ENCODE results near the gene FCHSD2.
"Not testable (repeated sequence)": the region's sequence is repeated elsewhere in the genome, so short reads cannot be mapped to it uniquely, and the experiment has no call there.

The FCHSD2 gene

GRCh38 chr11:72918851-72919250 is 223.3 kb downstream of the FCHSD2 start:
- no peak for DNase-seq

GRCh38 chr11:72912253-72912652 is 229.9 kb downstream of the FCHSD2 start:
- no peak for DNase-seq

- not testable (repeated sequence) for DNase-seq
Observed at GRCh38 chr11:72909558-72910388, 232.3 kb downstream of the FCHSD2 start.

GRCh38 chr11:72908032-72908676 is 234.0 kb downstream of the FCHSD2 start:
- no peak for DNase-seq

GRCh38 chr11:72904016-72904415 is 238.1 kb downstream of the FCHSD2 start:
- no peak for DNase-seq

- no peak for DNase-seq
Observed at GRCh38 chr11:72901374-72901773, 240.7 kb downstream of the FCHSD2 start.

GRCh38 chr11:72900013-72900412 is 242.1 kb downstream of the FCHSD2 start:
- no peak for DNase-seq

GRCh38 chr11:72899238-72899637 is 242.9 kb downstream of the FCHSD2 start:
- no peak for DNase-seq

GRCh38 chr11:72897506-72897905 is 244.6 kb downstream of the FCHSD2 start:
- no peak for DNase-seq

GRCh38 chr11:72896431-72896830 is 245.7 kb downstream of the FCHSD2 start:
- DNase-seq: no peak

GRCh38 chr11:72890881-72891280 is 251.2 kb downstream of the FCHSD2 start:
- no peak for DNase-seq

- no peak for DNase-seq
Observed at GRCh38 chr11:72886619-72887018, 255.5 kb downstream of the FCHSD2 start.

- DNase-seq: no peak
Observed at GRCh38 chr11:72885749-72886609, 256.1 kb downstream of the FCHSD2 start.

GRCh38 chr11:72876147-72876546 is 266.0 kb downstream of the FCHSD2 start:
- no peak for DNase-seq

GRCh38 chr11:72875736-72876135 is 266.4 kb downstream of the FCHSD2 start:
- DNase-seq: no peak

- no peak for DNase-seq
Observed at GRCh38 chr11:72872012-72872411, 270.1 kb downstream of the FCHSD2 start.

GRCh38 chr11:72871119-72871518 is 271.0 kb downstream of the FCHSD2 start:
- DNase-seq: no peak

GRCh38 chr11:72869831-72870230 is 272.3 kb downstream of the FCHSD2 start:
- no peak for DNase-seq

GRCh38 chr11:72867970-72868369 is 274.1 kb downstream of the FCHSD2 start:
- no peak for DNase-seq

GRCh38 chr11:72864702-72865655 is 277.1 kb downstream of the FCHSD2 start:
- no peak for DNase-seq

GRCh38 chr11:72863916-72864315 is 278.2 kb downstream of the FCHSD2 start:
- DNase-seq: no peak

GRCh38 chr11:72863091-72863490 is 279.0 kb downstream of the FCHSD2 start:
- no peak for DNase-seq

Measured in CD4-positive, alpha-beta T cell treated with Interleukin-15 for 1 hour (primary cell).